Keratinocyte (primary cell): ENCODE measurements around the gene ROS1. TPM values are rescaled to one million over a fixed set of nuclear protein-coding genes. Genes with fewer than 3 reads are reported as not detected.

ENCODE experiments used
- DNase-seq: peaks from one replicate; pipeline ENCODE4 v3.0.0-alpha.2; 2011; ENCODE audit warnings: low read depth, missing footprints, low spot score
- FAIRE-seq: peaks from 2 replicates; lab custom pipeline; 2011; peaks lifted over from hg19 to GRCh38; lab: Jason Lieb, UNC
- H2AFZ ChIP-seq: 2 replicates; pipeline ENCODE4 v1.6.0; 2012; ENCODE audit warnings: low read length, control low read depth, inconsistent platforms; ENCODE audit not compliant: control insufficient read depth
- H3K27ac ChIP-seq: 2 replicates; pipeline ENCODE4 v1.5.1; 2011; ENCODE audit warnings: low read length; ENCODE audit not compliant: control insufficient read depth, insufficient read depth
- H3K27me3 ChIP-seq: 3 replicates; pipeline ENCODE4 v1.6.0; 2011; ENCODE audit warnings: low read length; ENCODE audit not compliant: control insufficient read depth, insufficient read depth; ENCODE audit errors: extremely low read depth
- H3K36me3 ChIP-seq, 2 experiments: 2 replicates in 1 of 2; 3 replicates in 1 of 2; pipeline ENCODE4 v1.5.1; 2011; ENCODE audit warnings: low read length in 2 of 2, mild to moderate bottlenecking in 1 of 2; ENCODE audit not compliant: control insufficient read depth in 2 of 2, insufficient read depth in 2 of 2; ENCODE audit errors: extremely low read depth in 1 of 2
- H3K4me1 ChIP-seq: 3 replicates; pipeline ENCODE4 v1.5.1; 2011; ENCODE audit warnings: low read length; ENCODE audit not compliant: control insufficient read depth, insufficient read depth; ENCODE audit errors: extremely low read depth
- H3K4me2 ChIP-seq: 3 replicates; pipeline ENCODE4 v1.6.0; 2011; ENCODE audit warnings: low read depth, low read length; ENCODE audit not compliant: control insufficient read depth, insufficient read depth; ENCODE audit errors: extremely low read depth
- H3K4me3 ChIP-seq, 3 experiments: fragments of 200-600 bp in 1 of 3; sonication (generic) in 1 of 3; 2 replicates in 2 of 3; 3 replicates in 1 of 3; pipeline ENCODE4 v1.5.1; 2011 to 2016; ENCODE audit warnings: low read length in 3 of 3, mild to moderate bottlenecking in 3 of 3, control low read depth in 2 of 3, inconsistent platforms in 1 of 3, low read depth in 1 of 3, mixed read lengths in 1 of 3, mixed run types in 1 of 3, moderate library complexity in 1 of 3; ENCODE audit not compliant: control insufficient read depth in 2 of 3, insufficient read depth in 2 of 3; ENCODE audit errors: extremely low read depth in 1 of 3
- H3K79me2 ChIP-seq: 2 replicates; pipeline ENCODE4 v1.6.0; 2012; ENCODE audit warnings: low read length; ENCODE audit not compliant: control insufficient read depth, insufficient read depth
- H3K9ac ChIP-seq: 3 replicates; pipeline ENCODE4 v1.6.0; 2011; ENCODE audit warnings: low read length; ENCODE audit not compliant: control insufficient read depth, insufficient read depth; ENCODE audit errors: extremely low read depth
- H3K9me1 ChIP-seq: 3 replicates; pipeline ENCODE4 v1.6.0; 2011; ENCODE audit warnings: low read length; ENCODE audit not compliant: control insufficient read depth, insufficient read depth; ENCODE audit errors: extremely low read depth
- H3K9me3 ChIP-seq: 2 replicates; pipeline ENCODE4 v1.5.1; 2012; ENCODE audit warnings: low read depth, low read length; ENCODE audit not compliant: control insufficient read depth
- H4K20me1 ChIP-seq: 3 replicates; pipeline ENCODE4 v1.6.0; 2011; ENCODE audit warnings: low read length; ENCODE audit not compliant: control insufficient read depth, insufficient read depth; ENCODE audit errors: extremely low read depth
- CTCF ChIP-seq, 3 experiments: IDR thresholded peaks in 1 of 3; conservative IDR thresholded peaks in 1 of 3; optimal IDR thresholded peaks in 1 of 3; 2 replicates in 2 of 3; 3 replicates in 1 of 3; pipeline versions ENCODE3 to v1.5.1; 2011; ENCODE audit warnings: low read length in 3 of 3, mild to moderate bottlenecking in 3 of 3, moderate library complexity in 2 of 3, control low read depth in 1 of 3, inconsistent platforms in 1 of 3; ENCODE audit not compliant: insufficient read depth in 2 of 3; ENCODE audit errors: extremely low read depth in 1 of 3
- EZH2 ChIP-seq: IDR thresholded peaks from one replicate; pipeline ENCODE4 v1.6.1; 2012; ENCODE audit warnings: inconsistent platforms, mild to moderate bottlenecking, low read length, moderate library complexity
- dilution Hi-C: fragments of 300-500 bp; cut with MboI; formaldehyde crosslinking; loops from one replicate; pipeline ENCODE4 v1.7.0; 2020; ENCODE audit warnings: low sequenced_read_pairs; ENCODE audit not compliant: extremely low pct_ligation_motif_present
- polyA plus RNA-seq, 5 experiments: library from polyadenylated mRNA; depleted of rRNA in 3 of 5; stranded (reverse) in 3 of 5; stranded (forward) in 1 of 5; unstranded in 1 of 5; fragments of >200 nt; gene quantifications; 1 replicate in 1 of 5; 2 replicates in 3 of 5; 3 replicates in 1 of 5; pipeline versions ENCODE4 v1.2.1 to v1.2.3, GENCODE V29; 2011 to 2012; ENCODE audit warnings: missing spikeins in 2 of 5, low read depth in 1 of 5, low replicate concordance in 1 of 5

Gene ROS1
- polyA plus RNA-seq, 1 donor (not counting 4 experiments of a cell fraction or from before 2014, with no cell fraction given): 0.16 TPM

- dilution Hi-C loops: no loop called here
Measured at GRCh38 chr6:117290173-117290846, 135.4 kb downstream of the ROS1 start.

GRCh38 chr6:117288083-117288715 is 137.5 kb downstream of the ROS1 start:
- Histone ChIP-seq H3K4me1 (no peaks in the 10 kb centered on the region), H3K9ac (no peak overlapping the region), H2AFZ (no peak overlapping the region), H3K9me1 (no peaks in the 10 kb centered on the region), H3K79me2 (no peaks in the 10 kb centered on the region), H3K27ac (no peak overlapping the region), H3K4me3 (no peak overlapping the region), H3K4me2 (no peak overlapping the region), H3K9me3 (no peaks in the 10 kb centered on the region), H4K20me1 (no peaks in the 10 kb centered on the region), H3K36me3 (no peaks in the 10 kb centered on the region), H3K27me3 (no peaks in the 10 kb centered on the region)
- dilution Hi-C loops: no loop called here
- DNase-seq (no peak), FAIRE-seq (no peak)
- TF ChIP-seq EZH2 (no peak), CTCF (optimal IDR thresholded peaks at IDR 0.05 in 1 of 3, IDR thresholded peaks at IDR 0.05 in 1 of 3, conservative IDR thresholded peaks at IDR 0.05 in 1 of 3; ENCODE audit: extremely low read depth in 1 of 3, insufficient read depth in 2 of 3, low read length in 3 of 3) (no peak)

More at GRCh38 chr6:117290173-117290846, 135.4 kb downstream of the ROS1 start:
- Histone ChIP-seq H4K20me1 (no peaks in the 10 kb centered on the region), H3K27ac (no peak overlapping the region), H3K9ac (no peak overlapping the region), H3K4me3 (no peak overlapping the region), H3K79me2 (no peaks in the 10 kb centered on the region), H3K4me1 (no peaks in the 10 kb centered on the region), H3K36me3 (no peaks in the 10 kb centered on the region), H3K9me3 (no peaks in the 10 kb centered on the region), H3K9me1 (no peaks in the 10 kb centered on the region), H2AFZ (no peak overlapping the region), H3K27me3 (no peaks in the 10 kb centered on the region), H3K4me2 (no peak overlapping the region)
- FAIRE-seq: no peak
- TF ChIP-seq EZH2 (no peak), CTCF (optimal IDR thresholded peaks at IDR 0.05 in 1 of 3, IDR thresholded peaks at IDR 0.05 in 1 of 3, conservative IDR thresholded peaks at IDR 0.05 in 1 of 3; ENCODE audit: extremely low read depth in 1 of 3, insufficient read depth in 2 of 3, low read length in 3 of 3) (no peak)
- DNase-seq: no peak
